ENCODE data around the gene KRT73. TPM values are rescaled to one million over a fixed set of nuclear protein-coding genes. Genes with fewer than 3 reads are reported as not detected.

The KRT73 gene
- total and polyA plus RNA-seq, 9 of the 15 experiments (the other 6 are each of a cell fraction or from before 2014, with no cell fraction given) = 0.09 to 0.18 (median 0.13) TPM; not detected in 5

- no peak for TF ChIP-seq PBX2 (CRISPR knock-in tag; IDR thresholded peaks at IDR 0.05; ENCODE audit: low read depth)
- TF ChIP-seq PBX2 (tag; conservative IDR thresholded peaks at IDR 0.05; ENCODE audit: low read depth) = peak; percentile 67; the same call in 1 of the 2 replicates
- no peak for TF ChIP-seq THRB (CRISPR knock-in tag; conservative IDR thresholded peaks at IDR 0.05)
- peak; percentile 91 for TF ChIP-seq DMBX1 (CRISPR knock-in tag; IDR thresholded peaks at IDR 0.05; ENCODE audit: borderline replicate concordance)
- peak; percentile 91 for TF ChIP-seq MEIS2 (IDR thresholded peaks at IDR 0.05; ENCODE audit: partially characterized antibody)
- TF ChIP-seq JUNB (CRISPR knock-in tag; conservative IDR thresholded peaks at IDR 0.05) = 0 out of 2 replicates have a peak, but pooled peaks have one; percentile 37
- TF ChIP-seq SMAD3 (CRISPR knock-in tag; conservative IDR thresholded peaks at IDR 0.05) = peak; percentile 89
- 0 out of 2 replicates have a peak, but pooled peaks have one; percentile 17 for TF ChIP-seq HBP1 (CRISPR knock-in tag; IDR thresholded peaks at IDR 0.05)
- peak; percentile 93 for TF ChIP-seq CXXC5 (CRISPR knock-in tag; IDR thresholded peaks at IDR 0.05)
- TF ChIP-seq ZNF444 (CRISPR knock-in tag; IDR thresholded peaks at IDR 0.05) = 0 out of 2 replicates have a peak, but pooled peaks have one; percentile 6
- no peak for TF ChIP-seq ZNF277 (CRISPR knock-in tag; IDR thresholded peaks at IDR 0.05; ENCODE audit: borderline replicate concordance)
- 0 out of 2 replicates have a peak, but pooled peaks have one; percentile 83 for TF ChIP-seq PYGO2 (tag; IDR thresholded peaks at IDR 0.05)
- no peak for TF ChIP-seq BMI1 (IDR thresholded peaks at IDR 0.05; ENCODE audit: low read length)
- peak; percentile 35; the same call in 1 of the 2 replicates for TF ChIP-seq ZBTB2 (IDR thresholded peaks at IDR 0.05)
- TF ChIP-seq BACH1 (tag; IDR thresholded peaks at IDR 0.05) = peak; percentile 51; the same call in 1 of the 2 replicates
- no peak for TF ChIP-seq U2AF1 (optimal IDR thresholded peaks at IDR 0.05; ENCODE audit: low read depth, low read length)
- peak; percentile 37; the same call in 1 of the 2 replicates for TF ChIP-seq RBFOX2 (IDR thresholded peaks at IDR 0.05; ENCODE audit: low read depth, low read length)
- no peak for TF ChIP-seq MCM7 (IDR thresholded peaks at IDR 0.05)
- no peak for TF ChIP-seq ZNF282 (CRISPR knock-in tag; IDR thresholded peaks at IDR 0.05)
These were observed 43.9 kb upstream of the KRT73 start (continued) for GRCh38 chr12:52662093-52662917.
